SK-N-SH treated with all-trans-retinoic acid at 6 μM for 48 hours (cell line): ENCODE results near the gene ABCC2.

ENCODE experiments used
- CSDC2 ChIP-seq: fragments of 250-450 bp; sonication (Bioruptor Pico); IDR thresholded peaks from 2 replicates; pipeline ENCODE4 v1.5.0; 2020; ENCODE audit warnings: mild to moderate bottlenecking, moderate library complexity
- SNAI2 ChIP-seq: fragments of 250-450 bp; sonication (Bioruptor Pico); IDR thresholded peaks from 2 replicates; pipeline ENCODE4 v1.5.0; 2020; ENCODE audit warnings: mild to moderate bottlenecking, moderate library complexity
- TOX ChIP-seq: fragments of 250-450 bp; sonication (Bioruptor Pico); IDR thresholded peaks from 2 replicates; pipeline ENCODE4 v1.8.0; 2021; ENCODE audit warnings: mild to moderate bottlenecking, moderate library complexity, borderline replicate concordance
- ZFP3 ChIP-seq: fragments of 250-450 bp; sonication (Bioruptor Pico); IDR thresholded peaks from 2 replicates; pipeline ENCODE4 v1.5.0; 2020; ENCODE audit warnings: mild to moderate bottlenecking, moderate library complexity
- TF ChIP-seq, protein P1 (sequence below): fragments of 250-450 bp; sonication (Bioruptor Pico); IDR thresholded peaks from 2 replicates; pipeline ENCODE4 v1.5.0; 2020; ENCODE audit warnings: mild to moderate bottlenecking, moderate library complexity

DNA sequence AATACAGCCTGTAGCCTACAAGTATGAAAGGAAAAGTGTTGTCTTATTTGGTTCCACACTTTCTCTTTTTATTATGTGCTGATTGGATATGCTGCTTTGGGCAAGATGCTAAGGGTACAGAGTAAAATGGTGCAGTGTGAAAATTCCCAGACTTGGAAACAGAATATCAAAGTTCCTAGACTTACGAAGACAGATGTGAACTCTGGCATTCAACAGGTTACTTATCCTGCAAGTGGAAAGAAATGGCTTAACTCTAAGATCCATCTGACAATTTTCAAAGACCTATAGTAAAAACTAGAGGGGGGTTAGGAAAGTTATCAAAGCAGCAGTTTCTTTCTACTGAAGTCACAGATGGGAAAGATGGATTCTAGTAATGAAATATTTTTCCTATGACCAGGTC is 26.3 kb upstream of the ABCC2 start:
- no peak for TF ChIP-seq TOX (CRISPR knock-in tag)
- TF ChIP-seq ZFP3 (CRISPR knock-in tag), result no peak
- no peak for TF ChIP-seq SNAI2 (CRISPR knock-in tag)
- TF ChIP-seq, protein P1, sequence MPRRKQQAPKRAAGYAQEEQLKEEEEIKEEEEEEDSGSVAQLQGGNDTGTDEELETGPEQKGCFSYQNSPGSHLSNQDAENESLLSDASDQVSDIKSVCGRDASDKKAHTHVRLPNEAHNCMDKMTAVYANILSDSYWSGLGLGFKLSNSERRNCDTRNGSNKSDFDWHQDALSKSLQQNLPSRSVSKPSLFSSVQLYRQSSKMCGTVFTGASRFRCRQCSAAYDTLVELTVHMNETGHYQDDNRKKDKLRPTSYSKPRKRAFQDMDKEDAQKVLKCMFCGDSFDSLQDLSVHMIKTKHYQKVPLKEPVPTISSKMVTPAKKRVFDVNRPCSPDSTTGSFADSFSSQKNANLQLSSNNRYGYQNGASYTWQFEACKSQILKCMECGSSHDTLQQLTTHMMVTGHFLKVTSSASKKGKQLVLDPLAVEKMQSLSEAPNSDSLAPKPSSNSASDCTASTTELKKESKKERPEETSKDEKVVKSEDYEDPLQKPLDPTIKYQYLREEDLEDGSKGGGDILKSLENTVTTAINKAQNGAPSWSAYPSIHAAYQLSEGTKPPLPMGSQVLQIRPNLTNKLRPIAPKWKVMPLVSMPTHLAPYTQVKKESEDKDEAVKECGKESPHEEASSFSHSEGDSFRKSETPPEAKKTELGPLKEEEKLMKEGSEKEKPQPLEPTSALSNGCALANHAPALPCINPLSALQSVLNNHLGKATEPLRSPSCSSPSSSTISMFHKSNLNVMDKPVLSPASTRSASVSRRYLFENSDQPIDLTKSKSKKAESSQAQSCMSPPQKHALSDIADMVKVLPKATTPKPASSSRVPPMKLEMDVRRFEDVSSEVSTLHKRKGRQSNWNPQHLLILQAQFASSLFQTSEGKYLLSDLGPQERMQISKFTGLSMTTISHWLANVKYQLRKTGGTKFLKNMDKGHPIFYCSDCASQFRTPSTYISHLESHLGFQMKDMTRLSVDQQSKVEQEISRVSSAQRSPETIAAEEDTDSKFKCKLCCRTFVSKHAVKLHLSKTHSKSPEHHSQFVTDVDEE (CRISPR knock-in tag), result no peak
- TF ChIP-seq CSDC2 (CRISPR knock-in tag), result no peak
